Activated CD8-positive, alpha-beta memory T cell treated with anti-CD3 and anti-CD28 coated beads, Interleukin-2, amount 10 ng/mL, durations not matched to agents 7 days and 5 days (primary cell): ENCODE results near the gene TGM4. TPM values are rescaled to one million over a fixed set of nuclear protein-coding genes. Genes with fewer than 3 reads are reported as not detected.

Experiments
- ATAC-seq: fragments of 150-1000 bp; cut with Tn5 transposase; one replicate; pipeline ENCODE4 v1.10.0; 2021; ENCODE audit warnings: moderate library complexity
- CTCF ChIA-PET: fragments of 350-600 bp; sonication (Branson Sonifier 250); formaldehyde crosslinking; loops from one replicate; lab custom pipeline; 2021; ENCODE audit warnings: antibody characterized with exemption; lab: Charles Lee
- DNase-seq: peaks from one replicate; pipeline ENCODE4 v3.0.0-alpha.2; 2020
- H3K27ac Mint-ChIP-seq: one replicate; pipeline ENCODE4 v1.8.0; 2021; ENCODE audit warnings: mild to moderate bottlenecking, mixed read lengths
- H3K27me3 Mint-ChIP-seq: one replicate; pipeline ENCODE4 v1.8.0; 2021; ENCODE audit warnings: mixed read lengths
- H3K36me3 Mint-ChIP-seq: one replicate; pipeline ENCODE4 v1.8.0; 2021; ENCODE audit warnings: mild to moderate bottlenecking, mixed read lengths
- H3K4me1 Mint-ChIP-seq: one replicate; pipeline ENCODE4 v1.8.0; 2021; ENCODE audit warnings: mixed read lengths
- H3K4me3 Mint-ChIP-seq: one replicate; pipeline ENCODE4 v1.8.0; 2021; ENCODE audit warnings: mild to moderate bottlenecking, moderate library complexity, mixed read lengths
- H3K9me3 Mint-ChIP-seq: one replicate; pipeline ENCODE4 v1.8.0; 2022; ENCODE audit warnings: low read depth, mixed read lengths
- total RNA-seq, 2 experiments: library from RNA; stranded (reverse); gene quantifications; one replicate each; pipeline ENCODE4 v1.2.3, GENCODE V29; 2021

Gene TGM4
- total RNA-seq, 2 experiments from 2014 or later, result not detected

DNA sequence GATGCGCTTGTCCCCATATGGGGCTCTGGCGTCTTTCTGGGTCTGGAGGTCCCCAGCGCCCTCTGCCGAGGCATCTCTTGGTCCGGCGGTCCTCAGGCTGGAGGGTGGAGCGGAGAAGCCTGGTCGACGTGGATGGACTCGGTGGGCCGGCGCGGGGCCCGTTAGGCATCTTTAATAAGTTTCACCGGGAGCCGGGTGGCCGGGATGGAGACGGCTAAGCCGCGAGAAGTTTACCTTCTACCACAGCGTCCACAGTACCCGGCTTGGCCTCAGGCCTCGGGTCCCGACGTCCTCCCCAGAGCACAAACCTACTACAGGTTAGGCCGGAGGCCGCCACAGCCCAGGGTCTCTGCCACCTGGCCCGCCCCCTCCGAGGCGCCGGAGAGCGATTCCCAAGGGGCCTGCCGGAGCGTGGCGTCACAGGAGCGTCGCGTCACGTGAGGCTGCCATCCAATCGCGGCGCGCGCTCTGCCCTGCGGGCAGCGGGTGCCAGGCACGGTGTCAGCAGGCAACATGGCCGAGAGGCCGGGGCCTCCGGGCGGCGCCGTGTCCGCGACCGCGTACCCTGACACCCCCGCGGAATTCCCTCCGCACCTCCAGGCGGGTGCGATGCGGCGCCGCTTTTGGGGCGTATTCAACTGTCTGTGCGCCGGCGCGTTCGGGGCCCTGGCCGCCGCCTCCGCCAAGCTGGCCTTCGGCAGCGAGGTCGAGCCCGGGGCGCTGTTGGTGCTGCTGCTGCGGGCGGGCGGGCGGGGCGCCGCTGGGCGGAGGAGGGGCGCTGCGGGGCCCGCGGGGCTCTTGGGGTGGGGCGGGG lies 12.8 kb upstream of the TGM4 start, which contains the start of gene TMEM42:
TMEM42 (plus strand) TSS at position 501 of the 814 bp plus-strand sequence; CDS start at position 514, 13 bp downstream.
- Mint-ChIP-seq H3K4me1 (peaks cover 29% of the 10 kb centered on the region), H3K27me3 (no peaks in the 10 kb centered on the region), H3K4me3 (peak within 1 kb of the TSS; percentile 76), H3K27ac (peak within 1 kb of the TSS; percentile 81), H3K36me3 (peaks cover 12% of the 10 kb centered on the region), H3K9me3 (no peaks in the 10 kb centered on the region)
- peak; percentile 97 for ATAC-seq
- CTCF ChIA-PET, result no interaction called here
- peak; percentile 89 for DNase-seq

DNA sequence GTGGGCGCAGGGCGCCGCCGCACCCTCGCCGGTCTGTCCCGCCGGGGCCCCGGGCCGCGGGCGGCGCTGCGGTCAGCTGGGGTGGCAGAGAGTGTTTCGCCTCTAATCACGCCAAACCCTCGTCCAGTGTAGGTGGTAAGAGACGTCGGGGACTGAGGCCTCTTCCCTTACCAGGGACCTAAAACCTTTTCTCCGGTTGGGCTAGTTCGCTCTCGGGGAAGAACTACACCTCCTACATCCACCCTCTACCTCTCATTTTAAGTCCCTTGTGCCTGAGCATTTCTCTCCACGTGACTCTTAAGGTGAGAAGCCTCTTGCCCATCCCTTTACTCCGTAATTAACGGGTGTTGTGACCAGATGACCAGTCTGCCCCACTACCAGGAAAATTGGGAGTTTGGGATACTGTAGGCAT lies 12.2 kb upstream of the TGM4 start:
- DNase-seq (no peak), ATAC-seq (no peak)

DNA sequence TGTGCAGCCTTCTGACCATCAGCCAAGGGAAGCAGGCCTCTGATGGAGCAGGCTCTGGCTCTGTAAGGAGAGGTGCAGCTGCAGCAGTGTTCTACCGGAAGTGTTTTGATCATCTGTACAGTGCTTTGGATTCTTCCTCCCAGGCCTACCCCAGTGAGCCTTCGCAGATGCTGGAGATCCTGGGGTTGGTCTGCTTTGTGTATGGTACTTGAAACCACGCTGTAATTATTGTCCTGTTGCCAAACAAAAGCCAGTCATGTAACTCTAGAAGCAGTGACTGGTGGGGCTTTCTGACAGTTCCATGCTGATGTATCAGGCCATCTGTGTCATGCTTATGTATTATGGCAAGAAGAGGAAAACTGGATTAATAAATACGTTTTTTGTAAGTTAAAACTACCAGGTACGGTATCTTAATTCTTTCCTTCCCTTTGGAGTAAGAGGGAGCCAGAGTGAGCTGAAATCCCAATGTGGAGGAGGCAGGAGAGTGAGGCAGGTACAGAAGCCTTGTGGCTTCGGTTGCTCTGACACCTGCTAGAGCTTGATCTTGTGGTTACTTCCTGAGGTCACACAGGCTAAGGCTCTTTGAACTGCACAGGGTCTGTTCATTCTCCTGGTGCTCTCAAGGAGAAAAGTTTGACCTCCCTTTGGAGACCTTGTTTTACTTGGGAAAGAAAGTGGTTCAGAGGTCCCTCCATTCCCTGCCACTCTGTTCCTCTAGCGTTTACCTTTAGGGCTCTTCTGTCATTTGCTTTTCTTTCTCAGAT lies 9.0 kb upstream of the TGM4 start:
- Mint-ChIP-seq H3K4me3 (no peak overlapping the region), H3K4me1 (peaks cover 34% of the 10 kb centered on the region), H3K27ac (peak overlapping the region; percentile 57), H3K9me3 (no peaks in the 10 kb centered on the region), H3K27me3 (no peaks in the 10 kb centered on the region), H3K36me3 (peaks cover 19% of the 10 kb centered on the region)
- DNase-seq, result no peak
- CTCF ChIA-PET, result no interaction called here
- ATAC-seq, result no peak

More for the DNA sequence above, 12.2 kb upstream of the TGM4 start:
- no peaks in the 10 kb centered on the region for H3K27me3 Mint-ChIP-seq
- peak overlapping the region; percentile 76 for H3K4me3 Mint-ChIP-seq
- peaks cover 34% of the 10 kb centered on the region for H3K4me1 Mint-ChIP-seq
- H3K9me3 Mint-ChIP-seq, result no peaks in the 10 kb centered on the region
- peak overlapping the region; percentile 81 for H3K27ac Mint-ChIP-seq
- CTCF ChIA-PET, result no interaction called here
- peaks cover 12% of the 10 kb centered on the region for H3K36me3 Mint-ChIP-seq

DNA sequence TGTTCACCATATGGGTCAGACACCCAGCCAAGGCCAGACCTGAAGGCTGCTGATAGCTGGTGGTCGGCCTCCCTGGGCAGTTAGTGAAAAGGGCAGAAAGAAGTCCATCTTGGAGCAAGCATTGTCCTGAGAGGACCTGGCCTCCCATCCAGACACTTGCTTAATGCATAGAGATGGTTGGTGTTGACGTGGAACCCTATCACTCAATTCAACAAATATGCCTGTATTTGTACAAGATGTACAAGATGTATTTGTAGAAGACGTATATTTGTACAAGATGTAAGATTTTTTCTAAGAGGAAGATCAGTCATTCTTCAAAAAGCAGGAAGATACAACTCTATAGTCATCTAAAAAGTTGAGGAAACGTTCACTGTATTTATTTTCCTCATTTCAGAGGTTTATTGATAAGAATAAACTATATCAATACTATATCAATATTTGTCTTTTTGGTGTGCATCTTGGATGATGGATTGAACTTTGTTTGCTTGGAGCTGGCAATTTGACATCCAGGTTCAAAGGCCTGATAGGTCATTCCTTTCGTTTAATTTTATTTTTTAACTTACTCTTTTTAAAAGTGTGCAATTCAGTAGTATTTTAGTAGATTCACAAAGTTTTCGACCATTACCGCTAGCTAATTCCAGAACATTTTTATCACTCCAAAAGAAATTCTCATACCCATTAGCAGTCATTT lies 6.8 kb upstream of the TGM4 start:
- H3K27ac Mint-ChIP-seq, result no peak overlapping the region
- H3K4me1 Mint-ChIP-seq, result peaks cover 28% of the 10 kb centered on the region
- no peak for DNase-seq
- H3K36me3 Mint-ChIP-seq, result peaks cover 19% of the 10 kb centered on the region
- CTCF ChIA-PET, result no interaction called here
- H3K27me3 Mint-ChIP-seq, result no peaks in the 10 kb centered on the region
- no peak overlapping the region for H3K4me3 Mint-ChIP-seq
- H3K9me3 Mint-ChIP-seq, result no peaks in the 10 kb centered on the region
- ATAC-seq, result no peak

DNA sequence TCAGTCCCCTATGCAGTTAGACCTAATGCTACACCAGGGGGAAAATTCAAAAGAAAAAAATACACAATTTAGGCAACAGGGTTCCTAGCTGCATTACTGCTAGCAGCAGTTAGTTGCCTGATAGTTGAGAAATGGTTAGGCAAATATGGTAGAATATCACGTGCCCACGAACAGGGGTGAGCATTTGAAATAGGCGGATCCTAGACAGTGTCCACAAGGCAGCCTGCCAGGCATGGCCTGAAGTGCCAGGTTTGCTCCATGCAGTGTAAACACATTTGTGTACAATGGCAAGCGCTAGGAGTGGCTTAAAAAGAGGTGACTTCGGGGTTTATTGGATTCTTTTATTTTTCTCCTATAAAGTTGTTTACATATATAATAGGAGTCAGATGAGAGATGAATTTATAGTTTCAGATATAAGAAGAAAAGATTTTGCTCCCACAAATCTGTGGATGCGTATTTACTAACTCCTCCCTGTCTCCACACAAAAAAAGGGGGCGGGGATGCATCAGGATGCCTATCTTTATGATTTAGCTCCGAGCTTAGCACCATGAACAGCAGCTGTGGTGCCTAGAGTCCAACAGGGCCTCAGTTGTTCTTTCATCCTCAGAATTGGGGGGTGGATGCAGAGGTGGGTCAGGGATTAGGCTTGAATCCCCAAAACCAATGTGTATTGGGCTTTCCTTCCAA lies 3.9 kb upstream of the TGM4 start:
- DNase-seq (no peak), ATAC-seq (no peak)
- Mint-ChIP-seq H3K27me3 (no peaks in the 10 kb centered on the region), H3K27ac (no peak overlapping the region), H3K36me3 (peaks cover 11% of the 10 kb centered on the region), H3K9me3 (no peaks in the 10 kb centered on the region), H3K4me1 (peaks cover 14% of the 10 kb centered on the region), H3K4me3 (no peak overlapping the region)
- CTCF ChIA-PET, result no interaction called here

DNA sequence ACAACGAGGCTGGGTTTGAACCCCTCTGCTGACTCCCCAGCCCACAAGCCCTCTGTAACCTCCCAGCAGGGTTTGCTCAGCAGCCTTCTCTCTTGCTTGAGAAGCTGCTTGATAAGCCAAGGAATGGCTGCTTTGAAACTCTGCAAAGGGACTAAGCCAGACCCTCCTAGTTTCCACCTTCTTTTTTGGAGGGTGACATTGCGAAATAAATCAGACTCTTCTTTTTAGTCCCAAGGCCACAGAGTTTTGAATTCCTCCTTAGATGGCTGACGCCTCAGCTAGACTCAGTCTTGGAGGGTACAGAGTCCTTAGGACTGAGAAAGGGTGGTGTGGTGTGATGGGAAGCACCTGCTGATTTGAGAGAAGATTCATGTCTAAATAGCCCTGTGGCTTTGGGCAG lies 1.2 kb downstream of the TGM4 start:
- Mint-ChIP-seq H3K36me3 (no peaks in the 10 kb centered on the region), H3K27me3 (peaks cover 4% of the 10 kb centered on the region), H3K4me3 (no peak overlapping the region), H3K4me1 (no peaks in the 10 kb centered on the region), H3K9me3 (no peaks in the 10 kb centered on the region), H3K27ac (no peak overlapping the region)
- ATAC-seq (no peak), DNase-seq (no peak)
- CTCF ChIA-PET, result no interaction called here

DNA sequence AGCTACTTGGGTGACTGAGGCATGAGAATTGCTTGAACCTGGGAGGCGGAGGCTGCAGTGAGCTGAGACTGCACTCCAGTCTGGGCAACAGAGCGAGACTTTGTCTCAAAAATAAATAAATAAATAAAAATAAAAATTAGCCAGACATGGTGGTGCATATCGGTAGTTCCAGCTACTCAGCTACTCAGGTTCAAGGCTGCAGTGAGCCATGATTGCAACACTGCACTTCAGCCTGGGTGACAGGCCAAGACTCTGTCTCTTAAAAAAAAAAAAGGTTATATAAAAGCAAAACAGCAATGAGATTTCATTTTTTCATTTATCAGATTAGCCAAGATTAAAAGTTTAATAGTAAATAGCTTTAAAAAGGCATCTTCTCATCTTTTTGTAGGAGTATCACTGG lies 2.9 kb downstream of the TGM4 start:
- H3K9me3 Mint-ChIP-seq, result no peaks in the 10 kb centered on the region
- H3K36me3 Mint-ChIP-seq, result no peaks in the 10 kb centered on the region
- CTCF ChIA-PET, result no interaction called here
- no peak overlapping the region for H3K27ac Mint-ChIP-seq
- no peaks in the 10 kb centered on the region for H3K4me1 Mint-ChIP-seq
- ATAC-seq, result no peak
- no peak overlapping the region for H3K4me3 Mint-ChIP-seq
- H3K27me3 Mint-ChIP-seq, result peaks cover 7% of the 10 kb centered on the region
- DNase-seq, result no peak

DNA sequence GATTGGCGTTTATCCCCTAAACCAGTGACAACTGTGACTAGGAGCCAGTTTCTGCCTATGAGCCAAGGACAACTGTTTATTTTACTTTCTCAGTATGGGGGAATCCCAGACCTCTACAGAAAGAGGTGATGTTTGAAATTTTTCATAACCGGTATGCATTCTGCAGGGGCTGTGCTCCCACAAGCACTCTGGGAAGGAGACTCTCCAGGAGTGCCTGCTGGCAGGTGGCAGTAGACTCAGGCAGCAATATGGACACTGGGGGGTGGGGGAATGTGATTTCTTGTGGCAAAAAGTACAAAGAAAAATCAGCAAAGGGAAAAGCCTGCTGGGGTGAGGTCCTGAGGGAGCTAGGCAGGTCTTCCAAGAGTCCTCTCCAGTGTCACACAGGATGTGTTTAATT lies 5.9 kb downstream of the TGM4 start:
- Mint-ChIP-seq H3K36me3 (no peaks in the 10 kb centered on the region), H3K4me1 (no peaks in the 10 kb centered on the region), H3K27ac (no peak overlapping the region), H3K4me3 (no peak overlapping the region), H3K9me3 (no peaks in the 10 kb centered on the region), H3K27me3 (peaks cover 10% of the 10 kb centered on the region)
- CTCF ChIA-PET, result no interaction called here
- no peak for ATAC-seq
- DNase-seq, result no peak

DNA sequence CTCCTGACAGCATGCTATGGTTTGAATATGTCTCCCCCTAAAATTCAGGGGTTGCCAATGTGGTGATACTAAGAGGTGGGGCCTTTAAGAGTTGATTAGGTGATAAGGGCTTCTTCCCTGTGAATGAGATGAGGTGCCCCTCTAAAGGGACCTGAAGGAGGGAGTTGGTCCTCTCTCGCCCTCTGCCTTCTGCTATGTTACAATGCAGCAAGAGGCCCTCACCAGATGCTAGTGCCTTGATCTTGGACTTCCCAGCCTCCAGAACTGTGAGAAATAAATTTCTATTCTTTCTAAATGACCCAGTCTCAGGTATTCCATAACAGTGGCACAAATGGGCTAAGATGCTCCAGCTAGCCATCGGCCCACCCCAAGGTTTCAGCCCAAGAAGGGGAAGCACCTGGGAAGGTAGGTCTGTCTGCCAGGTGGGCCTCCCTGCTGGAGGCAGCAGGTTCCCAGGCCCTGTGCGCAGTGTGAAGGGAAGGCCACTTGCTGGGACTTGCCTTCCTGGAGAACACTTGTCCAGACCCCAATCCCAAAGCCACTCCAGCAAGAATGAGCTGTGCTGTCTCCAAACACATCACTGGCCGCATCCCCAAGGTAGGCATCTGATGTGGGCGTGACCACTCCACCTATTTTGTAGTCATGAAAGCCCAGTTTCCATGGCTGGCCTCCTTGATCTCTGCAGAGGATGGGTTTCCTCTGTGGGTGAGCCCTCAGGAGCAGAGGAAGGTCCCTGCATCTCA lies 9.0 kb downstream of the TGM4 start:
- Mint-ChIP-seq H3K9me3 (no peaks in the 10 kb centered on the region), H3K27me3 (peaks cover 6% of the 10 kb centered on the region), H3K4me1 (no peaks in the 10 kb centered on the region), H3K4me3 (no peak overlapping the region), H3K27ac (no peak overlapping the region), H3K36me3 (no peaks in the 10 kb centered on the region)
- CTCF ChIA-PET, result no interaction called here
- DNase-seq (no peak), ATAC-seq (no peak)

DNA sequence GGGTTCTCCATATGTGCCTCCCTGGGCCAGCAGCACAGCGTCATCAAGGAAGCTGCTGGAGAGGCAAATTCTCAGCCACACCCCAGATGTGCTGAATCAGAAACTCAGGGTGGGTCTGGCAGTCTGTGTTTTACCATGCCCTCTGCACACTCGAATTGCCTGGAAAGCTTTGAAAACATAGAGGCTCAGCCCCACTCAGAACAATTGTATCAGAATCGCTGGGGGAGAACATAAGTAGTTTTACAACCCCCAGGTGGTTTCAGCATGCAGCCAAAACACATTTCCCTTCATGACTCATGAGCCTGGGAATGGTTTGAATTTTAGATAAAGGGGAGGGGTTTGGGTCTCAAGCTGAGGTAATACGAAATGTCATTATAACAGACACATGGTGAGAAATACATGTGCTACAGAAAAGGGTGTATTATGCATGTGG lies 9.6 kb downstream of the TGM4 start:
- DNase-seq (no peak), ATAC-seq (no peak)
- H3K4me1 Mint-ChIP-seq, result no peaks in the 10 kb centered on the region
- H3K27me3 Mint-ChIP-seq, result peaks cover 6% of the 10 kb centered on the region
- no peaks in the 10 kb centered on the region for H3K9me3 Mint-ChIP-seq
- no peak overlapping the region for H3K4me3 Mint-ChIP-seq
- no peaks in the 10 kb centered on the region for H3K36me3 Mint-ChIP-seq
- CTCF ChIA-PET, result no interaction called here
- no peak overlapping the region for H3K27ac Mint-ChIP-seq

DNA sequence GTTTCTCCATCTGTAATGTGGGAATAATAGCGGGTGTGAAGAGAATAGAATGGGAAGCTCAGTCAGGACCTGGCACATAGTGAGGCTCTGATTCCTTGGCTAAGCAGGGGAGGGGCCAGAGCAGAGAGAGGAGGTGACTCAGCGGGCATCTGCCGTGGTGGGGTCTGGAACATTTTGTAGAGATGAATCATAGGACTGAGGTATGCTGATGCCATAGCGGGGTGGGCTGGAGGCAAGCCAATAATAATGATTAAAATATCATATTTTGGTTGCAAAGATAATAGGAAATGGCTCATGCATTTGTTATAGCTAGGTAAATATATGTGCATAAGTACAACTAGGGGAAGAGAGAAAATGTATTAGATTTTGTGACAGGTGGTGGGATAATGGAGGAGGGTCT lies 11.2 kb downstream of the TGM4 start:
- Mint-ChIP-seq H3K9me3 (no peaks in the 10 kb centered on the region), H3K36me3 (no peaks in the 10 kb centered on the region), H3K4me1 (no peaks in the 10 kb centered on the region), H3K27ac (no peak overlapping the region), H3K27me3 (peaks cover 6% of the 10 kb centered on the region), H3K4me3 (no peak overlapping the region)
- ATAC-seq (no peak), DNase-seq (no peak)
- CTCF ChIA-PET, result no interaction called here

DNA sequence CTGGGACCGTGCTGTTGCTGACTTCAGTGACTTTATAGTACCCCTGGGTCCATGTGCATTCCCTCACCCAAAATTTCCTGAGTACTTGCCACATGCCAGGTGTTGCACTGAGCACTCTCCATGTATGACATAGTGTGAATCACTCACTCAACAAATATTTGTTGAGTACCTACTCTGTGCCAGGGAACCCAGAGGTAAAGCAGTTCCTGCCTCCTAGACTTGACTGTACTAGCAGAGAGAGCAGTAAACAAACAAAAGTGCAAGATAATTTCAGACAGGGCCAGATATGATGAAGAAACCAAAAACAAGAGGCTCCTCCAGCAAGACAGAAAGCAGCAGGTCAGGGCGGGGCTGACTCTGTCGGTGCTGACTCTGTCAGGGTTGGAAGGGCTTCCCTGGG lies 12.2 kb downstream of the TGM4 start:
- Mint-ChIP-seq H3K27me3 (peaks cover 4% of the 10 kb centered on the region), H3K9me3 (no peaks in the 10 kb centered on the region), H3K27ac (no peak overlapping the region), H3K4me1 (no peaks in the 10 kb centered on the region), H3K4me3 (no peak overlapping the region), H3K36me3 (no peaks in the 10 kb centered on the region)
- ATAC-seq (no peak), DNase-seq (no peak)
- CTCF ChIA-PET, result no interaction called here
